HG02970 (cell line): ENCODE data around the gene STX16.

ENCODE experiments used
- ATAC-seq: cut with Tn5 transposase; IDR thresholded peaks from one replicate; pipeline ENCODE4 v1.9.1; 2021; ENCODE audit warnings: mild to moderate bottlenecking, moderate library complexity, moderate number of reproducible peaks; ENCODE audit not compliant: unreplicated experiment, low FRiP score

The STX16 gene

DNA sequence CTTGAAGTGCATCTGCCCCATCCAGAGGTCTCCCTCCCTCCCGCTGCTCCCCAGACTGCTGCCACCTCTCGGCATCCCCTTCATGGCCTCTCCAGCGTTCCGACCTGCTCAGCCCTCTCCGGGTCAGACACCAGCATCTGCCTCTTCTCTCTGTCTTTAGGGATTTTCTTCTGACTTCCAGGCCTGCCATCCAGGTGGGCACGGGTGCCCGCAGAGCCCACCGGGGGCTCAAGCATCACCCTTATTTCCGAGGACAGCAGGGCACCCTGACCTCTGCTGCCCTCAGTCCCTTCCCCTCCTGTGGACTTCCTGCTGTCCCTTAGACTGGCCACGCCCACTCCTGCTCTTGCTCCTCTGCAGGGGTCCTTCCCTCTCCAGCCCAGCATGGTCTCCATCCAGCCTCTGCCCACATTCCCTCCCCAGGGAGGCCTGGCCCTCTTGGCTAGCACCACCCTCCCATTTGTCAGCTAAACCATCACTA, 44.9 kb downstream of the STX16 start:
- no peak for ATAC-seq

DNA sequence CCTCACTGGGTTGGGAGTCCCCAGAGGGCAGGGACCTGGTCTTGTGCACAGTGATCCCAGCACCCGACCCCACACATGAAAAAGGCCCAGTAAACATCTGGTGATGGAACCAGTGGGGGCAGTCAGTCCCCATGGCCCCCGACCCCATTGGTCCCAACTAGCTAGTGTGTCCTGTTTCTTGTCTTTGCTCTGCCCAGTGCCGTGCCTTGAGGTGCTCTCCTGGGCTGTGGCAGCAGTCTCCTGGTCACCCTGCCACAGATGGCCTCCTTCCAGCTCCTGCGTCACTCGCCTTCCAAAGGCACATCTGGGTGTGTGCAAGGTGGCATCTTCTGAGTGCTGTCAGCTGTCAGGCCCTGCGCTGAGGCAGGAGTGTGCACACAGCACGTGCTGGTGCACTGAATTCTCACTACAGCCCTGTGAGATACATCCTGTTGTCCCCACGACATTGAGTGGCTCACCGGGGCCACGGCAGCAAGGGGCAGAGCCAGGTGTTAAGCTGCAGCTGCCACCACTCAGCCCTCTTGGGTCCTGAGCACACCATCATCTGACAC, 45.4 kb downstream of the STX16 start:
- ATAC-seq: no peak

DNA sequence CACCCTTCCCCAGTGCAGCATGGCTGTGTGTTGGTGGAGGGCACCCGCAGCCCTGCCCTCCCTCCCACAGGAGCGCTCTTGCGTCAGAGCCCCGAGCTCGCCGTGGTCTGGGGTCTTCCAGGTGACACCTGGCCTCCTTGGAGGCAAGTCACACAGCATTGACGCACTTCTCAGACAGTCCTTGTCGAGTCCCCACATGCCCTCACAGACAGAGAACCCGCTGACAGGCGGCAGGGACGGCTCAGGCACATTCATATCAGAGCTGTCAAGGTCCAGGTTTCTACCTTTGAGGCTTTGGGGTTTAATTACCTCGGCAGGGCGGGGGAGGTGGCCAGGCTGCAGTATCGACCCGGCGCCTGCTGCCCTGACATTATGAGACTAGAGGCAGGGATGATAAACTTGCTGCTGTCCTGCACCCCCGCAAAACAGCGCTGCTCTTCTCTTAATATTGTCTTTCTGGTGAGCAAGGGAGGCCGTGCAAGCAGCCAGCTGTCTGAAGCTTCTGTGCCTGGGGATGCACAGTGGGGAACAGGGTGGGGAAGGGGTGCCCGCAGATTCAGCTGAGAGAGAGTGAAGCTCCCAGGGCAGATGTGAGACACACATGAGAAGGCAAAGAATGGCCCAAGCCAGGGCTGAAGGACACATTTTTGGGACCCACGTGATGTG, 46.3 kb downstream of the STX16 start:
- no peak for ATAC-seq

DNA sequence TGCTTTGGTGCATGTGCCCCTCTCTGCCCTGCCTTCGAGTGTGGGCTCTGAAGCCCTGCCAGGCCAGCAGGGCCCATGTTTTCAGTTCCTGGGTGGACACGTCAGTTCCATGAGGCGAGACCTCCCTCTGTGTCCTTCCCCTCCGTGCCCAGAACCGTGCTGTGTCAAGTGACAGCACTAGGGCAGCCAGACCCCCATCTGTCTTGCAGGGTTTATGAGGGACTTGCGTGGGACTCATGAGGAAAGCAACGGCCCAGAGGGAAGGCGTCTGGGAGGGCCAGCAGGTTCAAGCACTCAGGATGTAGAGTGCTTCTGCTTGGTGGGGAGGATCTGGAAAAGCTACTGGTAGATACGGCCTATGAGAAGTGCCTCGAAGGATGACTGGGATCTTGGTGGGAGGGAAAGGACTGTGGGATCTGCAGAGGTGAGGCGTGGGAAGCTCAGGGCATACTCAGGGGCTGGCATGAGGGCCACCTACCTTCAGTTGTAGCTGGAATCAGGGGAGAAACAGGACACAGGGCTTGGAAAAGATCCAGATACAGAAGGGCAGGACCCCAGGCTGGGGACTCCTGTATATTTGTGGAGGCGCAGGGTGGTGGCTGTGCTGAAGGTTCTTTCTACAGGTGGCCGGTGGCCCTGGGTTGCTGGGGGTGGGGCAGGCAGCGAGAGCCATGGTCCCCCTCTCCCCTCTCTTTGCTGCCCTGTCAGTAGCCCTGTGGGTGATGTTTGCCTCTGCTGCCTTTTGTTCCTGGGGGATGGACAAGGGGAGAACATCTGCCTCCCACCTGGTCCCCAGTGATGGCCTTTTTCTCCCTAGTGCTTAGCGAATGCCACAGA, 47.0 kb downstream of the STX16 start:
- ATAC-seq: no peak

DNA sequence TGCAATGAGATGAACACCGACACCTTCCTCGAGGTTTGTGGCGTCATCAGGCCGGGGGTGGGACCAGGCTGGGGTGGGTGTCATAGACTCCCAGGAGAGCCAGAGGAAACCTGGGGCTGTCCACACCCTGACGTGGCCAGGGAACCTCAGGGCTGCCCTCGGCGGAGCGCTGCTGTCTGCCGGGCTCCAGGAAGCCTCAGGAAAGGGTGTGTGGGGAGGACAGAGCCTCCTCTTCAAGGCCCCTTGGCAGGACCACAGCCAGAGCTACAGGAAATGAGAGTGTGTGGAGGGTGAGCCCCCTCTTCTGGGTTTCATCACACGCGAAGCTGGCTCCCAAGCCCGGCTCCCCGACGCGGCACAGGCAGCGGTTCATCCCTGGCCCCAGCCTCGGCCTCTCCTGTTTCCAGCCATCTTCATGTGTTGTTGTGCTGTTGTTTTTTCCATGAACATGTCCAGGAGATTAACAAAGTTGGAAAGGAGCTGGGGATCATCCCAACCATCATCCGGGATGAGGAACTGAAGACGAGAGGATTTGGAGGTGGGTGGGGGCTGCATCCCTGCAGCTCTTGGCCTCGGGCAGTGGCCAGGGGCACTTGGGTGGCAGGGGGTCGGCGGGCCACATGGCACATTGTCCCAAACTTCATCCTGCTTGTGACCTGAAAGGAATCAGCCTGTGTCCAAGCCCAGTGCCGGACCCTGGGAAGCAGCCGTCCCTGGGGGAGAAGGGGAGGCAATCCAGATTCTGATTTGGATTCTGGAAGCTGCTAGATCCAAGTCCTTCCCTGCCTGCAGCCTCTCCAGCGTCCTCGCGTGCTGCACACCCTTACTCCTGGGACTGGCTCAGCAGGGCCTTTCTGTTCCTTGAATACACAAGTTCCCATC, 47.9 kb downstream of the STX16 start:
- ATAC-seq: no peak

DNA sequence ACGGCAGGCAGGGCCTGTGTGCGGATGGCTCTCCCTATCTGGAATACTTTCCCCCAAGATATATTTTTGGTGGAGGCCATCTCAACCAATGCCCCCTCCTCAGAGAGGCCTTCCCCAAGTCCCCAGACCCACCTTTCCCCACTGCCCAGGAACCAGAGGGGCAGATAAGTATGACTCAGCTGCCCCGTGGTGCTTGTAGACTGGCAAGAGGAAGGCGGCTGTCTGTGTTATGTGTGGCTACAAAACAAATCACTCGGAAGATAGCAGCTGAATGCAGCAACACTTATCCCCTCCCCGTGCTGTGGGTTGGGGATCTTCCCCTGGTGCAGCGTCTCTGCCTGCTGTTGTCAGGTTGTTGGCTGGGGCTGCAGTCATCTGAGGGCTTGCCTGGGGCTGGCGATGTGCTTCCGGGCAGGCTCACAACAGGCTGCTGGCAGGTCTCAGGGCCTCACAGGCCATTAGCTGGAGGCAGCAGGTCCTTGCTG, 48.6 kb downstream of the STX16 start:
- ATAC-seq: no peak

DNA sequence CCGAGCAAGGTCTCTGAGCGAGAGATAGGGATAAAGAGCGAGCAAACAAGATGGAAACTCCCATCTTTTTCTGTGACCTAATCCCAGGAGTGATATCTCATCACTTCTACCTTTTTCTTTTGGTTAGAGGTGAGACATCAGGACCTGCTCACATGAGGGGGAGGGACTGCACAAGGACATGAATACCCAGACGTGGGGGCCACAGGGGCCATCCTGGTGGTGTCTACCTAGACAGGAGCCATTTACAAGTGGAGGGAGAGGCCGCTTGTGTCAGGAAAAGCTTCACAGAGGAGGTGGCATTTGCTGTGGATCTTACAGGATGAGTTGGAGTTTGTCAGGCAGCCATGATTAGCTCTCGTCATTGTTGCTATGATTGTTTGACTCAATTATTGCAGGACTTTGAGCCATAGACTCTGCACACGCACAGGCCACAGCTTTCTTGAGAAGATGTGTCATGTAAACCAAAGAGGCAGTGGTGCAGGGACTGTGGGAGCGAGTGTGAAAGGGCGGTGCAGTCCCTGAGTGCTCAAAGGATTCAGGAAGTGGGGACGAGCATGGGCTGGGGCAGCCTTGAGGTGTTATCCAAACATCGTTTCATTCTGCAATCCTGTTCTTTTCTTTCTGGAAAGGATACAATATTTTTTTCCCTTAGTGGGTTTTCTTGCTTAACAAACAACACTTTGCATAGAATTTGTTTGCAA, 49.2 kb downstream of the STX16 start:
- no peak for ATAC-seq

DNA sequence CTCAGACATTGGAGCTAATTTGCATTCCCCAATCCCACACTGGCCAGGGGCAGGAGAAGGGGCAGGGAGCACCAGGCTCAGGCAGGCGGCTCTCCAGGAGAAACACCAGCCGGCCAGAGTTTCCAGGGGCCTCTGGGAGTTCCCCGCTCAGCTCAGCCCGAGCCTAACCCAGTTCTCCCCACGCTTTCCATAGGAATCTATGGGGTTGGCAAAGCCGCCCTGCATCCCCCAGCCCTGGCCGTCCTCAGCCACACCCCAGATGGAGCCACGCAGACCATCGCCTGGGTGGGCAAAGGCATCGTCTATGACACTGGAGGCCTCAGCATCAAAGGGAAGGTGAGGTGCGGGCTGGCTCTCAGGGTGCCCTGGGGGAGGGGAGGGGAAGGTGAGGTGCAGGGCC, 49.7 kb downstream of the STX16 start:
- ATAC-seq: no peak

DNA sequence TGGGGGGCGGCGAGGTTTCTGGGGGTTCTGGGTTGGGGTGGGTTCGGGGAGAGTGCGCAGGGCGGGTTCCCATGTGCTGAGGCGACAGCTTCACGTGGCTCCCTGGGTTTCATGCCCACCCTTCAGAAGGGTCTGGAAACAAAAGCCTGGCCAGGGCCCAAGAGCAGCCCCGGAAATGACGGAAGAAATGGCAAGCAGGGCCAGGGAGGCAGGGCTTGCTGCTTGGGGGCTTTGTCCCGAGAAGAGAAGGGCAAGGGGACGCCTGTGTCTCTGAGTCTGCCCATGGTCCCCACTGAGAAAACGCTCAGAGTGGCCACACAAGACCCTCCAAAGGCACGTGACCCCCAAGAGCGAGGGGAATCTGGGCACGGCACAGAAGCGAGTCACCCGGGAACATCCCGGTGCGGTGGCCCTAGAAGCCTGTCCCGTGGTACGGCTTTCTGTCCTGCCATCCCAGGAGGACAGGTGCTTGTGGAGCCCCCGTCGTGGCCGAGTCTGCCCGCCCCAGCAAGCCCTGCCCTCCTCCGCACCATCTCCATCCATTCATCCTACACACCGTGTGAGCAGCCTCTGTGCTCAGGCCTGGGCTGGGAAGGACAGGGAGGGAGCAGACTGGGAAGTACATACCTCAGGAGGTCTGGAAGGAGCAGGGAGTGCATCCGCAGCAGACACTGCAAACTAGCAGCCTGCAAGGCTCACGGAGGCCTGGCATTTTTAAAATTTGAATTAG, 50.5 kb downstream of the STX16 start:
- ATAC-seq: no peak

DNA sequence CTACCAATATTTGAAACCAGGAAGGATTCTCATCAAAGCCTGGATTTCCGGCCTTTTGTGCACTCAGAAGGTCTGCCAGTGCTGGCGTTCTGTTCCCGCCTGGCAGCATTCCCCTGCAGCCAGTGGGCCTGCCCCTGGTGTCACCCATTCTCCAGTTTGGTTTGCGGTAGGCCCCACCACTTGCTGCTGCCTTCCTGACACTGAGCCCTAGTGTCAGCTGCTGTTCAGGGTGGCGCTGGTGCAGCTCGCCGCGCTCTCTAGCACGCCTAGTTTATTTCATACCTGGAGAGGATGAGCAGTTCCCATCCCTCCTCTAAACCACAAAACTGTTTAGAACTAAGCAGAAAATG, 51.1 kb downstream of the STX16 start:
- no peak for ATAC-seq

DNA sequence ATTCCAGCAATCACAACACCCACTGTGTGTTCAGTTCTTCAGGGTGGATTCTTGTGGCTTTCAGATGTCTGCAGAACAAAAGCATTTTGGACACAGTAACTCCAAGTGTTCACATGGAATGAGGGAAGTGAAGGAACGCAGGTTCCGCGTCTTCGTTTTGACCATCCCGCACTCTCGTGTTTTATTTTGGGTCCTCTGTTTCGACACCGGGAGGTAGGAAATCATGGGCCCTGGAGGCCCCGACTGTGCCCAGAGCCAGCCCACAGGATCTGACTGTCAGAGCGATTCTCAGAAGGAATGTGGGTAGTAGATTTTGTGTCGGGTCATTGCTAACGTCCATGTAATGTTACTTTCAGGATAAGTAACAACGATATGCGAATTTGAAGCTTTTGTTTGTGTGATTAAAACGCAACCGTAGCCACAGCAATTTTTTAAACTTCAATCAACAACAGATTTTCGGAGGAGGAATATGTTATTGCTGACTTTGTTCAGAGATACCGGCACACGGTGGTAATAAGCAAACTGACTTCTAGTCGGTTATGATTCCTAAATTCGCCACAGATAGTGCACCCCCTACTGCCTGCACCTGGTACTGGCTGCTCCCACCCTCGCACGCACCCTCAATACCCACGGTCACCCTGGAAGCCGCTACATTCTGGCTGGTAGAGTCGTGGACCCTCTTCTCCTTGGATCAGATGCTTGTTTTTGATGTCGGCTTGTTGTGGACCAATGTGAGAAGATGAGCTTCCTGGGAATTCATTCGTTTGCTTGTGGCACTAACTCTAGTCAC, 52.0 kb downstream of the STX16 start:
- ATAC-seq: no peak

DNA sequence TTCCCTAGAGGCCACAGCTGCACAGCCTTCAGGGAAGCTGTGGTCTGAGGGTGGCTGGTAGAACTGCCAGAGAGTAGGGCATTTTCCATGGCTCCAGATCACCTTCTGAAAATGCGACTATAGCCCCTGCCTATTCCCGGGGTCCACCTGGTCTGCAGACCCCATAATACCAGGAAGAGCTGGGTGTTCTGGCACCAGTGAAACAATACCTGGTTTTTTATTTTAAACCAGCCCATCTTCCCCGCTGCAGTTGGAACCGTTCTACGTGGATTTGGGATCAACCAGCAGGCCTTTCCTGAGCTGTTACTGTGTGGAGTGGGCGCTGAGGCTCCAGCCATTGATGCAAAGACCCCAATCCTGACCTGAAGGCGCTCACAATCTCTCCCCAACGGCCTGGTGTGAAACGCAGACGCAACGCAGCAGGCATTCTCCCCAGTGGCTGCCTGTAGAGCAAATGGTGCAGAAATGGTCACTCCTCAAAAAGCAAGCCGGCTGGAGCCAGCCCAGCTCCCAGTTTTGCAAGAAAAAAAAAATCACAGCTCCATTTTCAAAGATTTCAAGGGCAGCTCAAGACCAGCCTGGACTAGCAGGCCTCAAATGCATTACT, 52.8 kb downstream of the STX16 start:
- ATAC-seq: no peak

DNA sequence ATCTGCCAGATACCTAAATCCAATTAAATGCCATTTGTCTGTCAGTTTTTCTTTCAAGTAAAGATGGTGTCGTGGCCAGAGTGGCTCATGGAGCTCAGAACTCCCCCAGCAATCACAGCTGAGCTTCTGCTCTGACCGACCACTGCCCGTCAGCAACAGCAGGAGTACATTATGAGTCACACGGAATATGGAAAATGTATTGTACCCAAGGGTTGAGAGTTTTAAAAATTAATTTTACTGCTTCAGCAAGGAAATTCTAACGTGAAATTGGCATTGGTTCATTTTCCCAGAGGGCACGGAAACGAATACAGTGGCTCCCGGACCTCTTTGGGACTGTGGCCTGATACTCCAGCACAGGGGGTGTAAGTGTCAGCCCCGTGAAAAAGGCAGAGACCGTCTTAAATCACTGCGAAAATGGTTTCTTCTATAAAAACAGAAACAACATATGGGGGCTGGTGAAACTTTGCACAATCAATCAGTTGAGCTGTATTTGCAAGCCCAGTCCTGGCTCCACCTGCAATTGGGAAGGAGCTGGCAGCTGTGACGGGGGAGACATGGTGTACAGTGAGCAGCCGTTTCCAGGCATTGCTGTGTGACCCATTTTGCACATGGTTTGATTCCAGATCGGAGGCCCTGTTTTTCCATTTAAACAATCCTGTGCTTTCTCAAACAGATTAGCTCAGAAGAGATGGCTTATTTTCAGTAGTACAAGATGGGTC, 54.3 kb downstream of the STX16 start:
- no peak for ATAC-seq

DNA sequence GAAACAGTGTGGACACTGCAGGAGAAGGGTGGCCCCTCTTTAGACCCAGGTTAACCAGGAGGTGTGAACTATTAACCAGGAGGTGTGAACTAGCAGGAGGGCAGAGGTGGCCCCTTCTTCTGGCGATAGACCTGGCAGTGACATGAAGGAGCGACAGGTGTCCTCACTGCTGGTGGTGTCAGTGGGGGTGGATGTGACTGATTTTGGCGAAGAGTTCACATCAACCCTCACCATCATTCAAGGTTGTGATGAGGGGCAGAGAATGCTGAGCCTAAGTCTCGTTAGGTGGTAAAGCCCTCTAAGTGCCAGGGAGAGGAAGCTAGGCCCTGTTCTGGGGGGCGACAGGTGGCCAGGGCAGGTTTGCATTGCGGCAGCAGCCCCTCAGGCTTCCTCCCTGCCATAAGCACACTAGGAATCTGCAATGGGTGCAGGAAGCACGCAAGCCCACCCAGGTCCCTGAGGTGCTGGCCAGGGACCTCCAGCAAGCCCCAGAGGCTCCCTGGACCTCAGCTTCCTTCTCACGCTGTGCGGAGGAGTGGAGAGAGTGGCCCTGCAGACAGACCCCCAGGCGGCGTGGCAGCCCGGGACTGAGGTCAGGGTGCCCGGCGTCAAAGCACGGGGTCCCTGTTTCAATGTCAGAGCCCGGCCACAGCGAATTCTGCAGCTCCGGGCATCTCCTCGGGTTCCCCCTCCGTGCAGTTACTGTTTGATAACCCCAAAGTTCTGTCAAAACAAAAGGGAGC, 55.2 kb downstream of the STX16 start:
- ATAC-seq: no peak

DNA sequence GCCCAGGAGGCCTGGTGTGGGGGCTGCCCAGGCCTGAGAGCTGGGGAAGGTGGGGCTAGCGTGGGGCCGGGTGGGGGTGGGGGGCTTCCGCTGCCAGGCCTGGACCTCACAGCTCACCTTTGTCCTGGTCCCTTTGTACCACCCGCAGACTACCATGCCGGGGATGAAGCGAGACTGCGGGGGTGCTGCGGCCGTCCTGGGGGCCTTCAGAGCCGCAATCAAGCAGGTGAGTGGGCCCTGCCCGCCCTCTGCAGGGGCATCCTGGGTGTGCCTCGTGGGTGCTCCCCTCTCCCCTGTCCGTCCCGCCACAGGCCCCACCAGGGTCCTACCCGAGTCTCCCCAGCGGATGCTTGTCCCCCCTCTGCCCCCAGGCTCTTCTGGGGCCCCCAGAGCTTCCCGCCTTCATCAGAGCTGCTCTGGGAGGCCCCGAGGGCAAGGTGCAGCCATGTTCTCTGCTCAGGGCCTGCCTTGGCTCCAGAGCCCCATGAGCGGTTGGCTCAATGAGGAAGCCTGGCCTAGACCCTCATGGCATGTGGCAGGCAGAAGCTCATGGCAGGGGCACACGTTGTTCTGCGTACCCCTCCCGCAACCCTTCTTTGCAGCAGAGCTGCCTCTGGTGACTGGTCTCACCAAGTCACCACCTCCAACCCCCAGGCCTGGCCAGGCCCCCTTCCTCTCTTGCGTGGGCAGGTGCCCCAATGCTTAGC, 56.0 kb downstream of the STX16 start:
- no peak for ATAC-seq

DNA sequence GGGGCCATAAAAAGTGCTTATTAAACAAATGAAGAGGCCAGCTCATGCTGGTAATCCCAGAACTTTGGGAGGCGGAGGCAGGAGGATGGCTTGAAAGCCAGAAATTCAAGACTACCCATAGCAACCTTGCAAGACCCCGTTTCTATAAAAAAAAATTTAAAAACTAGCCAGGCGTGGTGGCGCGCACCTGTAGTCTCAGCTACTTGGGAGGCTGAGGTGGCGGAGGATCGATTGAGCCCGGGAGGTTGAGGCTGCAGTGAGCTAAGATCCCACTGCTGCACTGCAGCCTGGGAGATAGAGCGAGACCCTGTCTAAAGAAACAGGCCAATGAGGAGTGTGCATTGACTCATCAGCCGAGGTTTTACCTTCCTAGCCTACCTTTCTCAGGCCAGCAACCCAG, 56.7 kb downstream of the STX16 start:
- no peak for ATAC-seq
